ENCODE data around the gene GNGT2.

Gene GNGT2

GRCh38 chr17:49210158-49211029 lies at the start of gene GNGT2, which contains the start of gene ABI3:
GNGT2 (minus strand) TSS chr17:49210574; CDS start chr17:49207422, 3,152 bp downstream.
ABI3 (plus strand) TSS chr17:49210707; CDS start chr17:49210725, 18 bp downstream.
- peak; percentile 79 for DNase-seq

- no peak for DNase-seq
Observed at GRCh38 chr17:49259663-49260010, 49.3 kb upstream of the GNGT2 start.

- no peak for DNase-seq
Observed at GRCh38 chr17:49258394-49258793, 48.0 kb upstream of the GNGT2 start.

- no peak for DNase-seq
Observed at GRCh38 chr17:49255125-49255524, 44.8 kb upstream of the GNGT2 start.

GRCh38 chr17:49254066-49254465 lies 43.7 kb upstream of the GNGT2 start:
- no peak for DNase-seq

- DNase-seq, result no peak
Observed at GRCh38 chr17:49252148-49252695, 41.8 kb upstream of the GNGT2 start.

GRCh38 chr17:49249890-49250522 lies 39.6 kb upstream of the GNGT2 start:
- no peak for DNase-seq

GRCh38 chr17:49249292-49249794 lies 39.0 kb upstream of the GNGT2 start:
- no peak for DNase-seq

- DNase-seq, result no peak
Observed at GRCh38 chr17:49247944-49248343, 37.6 kb upstream of the GNGT2 start.

GRCh38 chr17:49244839-49245238 lies 34.5 kb upstream of the GNGT2 start:
- no peak for DNase-seq

- no peak for DNase-seq
Observed at GRCh38 chr17:49242813-49243212, 32.4 kb upstream of the GNGT2 start.

GRCh38 chr17:49241692-49242397 lies 31.5 kb upstream of the GNGT2 start:
- DNase-seq, result no peak

GRCh38 chr17:49241040-49241439 lies 30.7 kb upstream of the GNGT2 start:
- DNase-seq, result no peak

- DNase-seq, result no peak
Observed at GRCh38 chr17:49240619-49241018, 30.2 kb upstream of the GNGT2 start.

- DNase-seq, result no peak
Observed at GRCh38 chr17:49239963-49240362, 29.6 kb upstream of the GNGT2 start.

GRCh38 chr17:49235896-49236295 lies 25.5 kb upstream of the GNGT2 start:
- DNase-seq, result no peak

- DNase-seq, result no peak
Observed at GRCh38 chr17:49234509-49235080, 24.2 kb upstream of the GNGT2 start.

GRCh38 chr17:49231563-49231894 lies 21.2 kb upstream of the GNGT2 start:
- DNase-seq, result no peak

- peak; percentile 89 for DNase-seq
Observed at GRCh38 chr17:49230636-49231562, 20.5 kb upstream of the GNGT2 start, which contains the start of gene PHOSPHO1. PHOSPHO1 (minus strand) TSS chr17:49230787; CDS start chr17:49226691, 4,096 bp downstream.

GRCh38 chr17:49229805-49230600 lies 19.6 kb upstream of the GNGT2 start:
- no peak for DNase-seq
